DOHH2 (cell line): Measurements from ENCODE around the gene ABR.

Experiments
- H3F3A ChIP-seq: fragments of 200-600 bp; sonication (generic), shearing (Covaris generic); 2 replicates; pipeline ENCODE4 v1.6.0; 2016; ENCODE audit warnings: antibody characterized with exemption, mild to moderate bottlenecking; ENCODE audit not compliant: control insufficient read depth, insufficient read depth
- H3K27ac ChIP-seq: fragments of 200-600 bp; sonication (generic); 2 replicates; pipeline ENCODE4 v1.5.1; 2014; ENCODE audit warnings: low read depth, mild to moderate bottlenecking, low read length, moderate library complexity
- H3K27me3 ChIP-seq: fragments of 200-600 bp; sonication (generic); 2 replicates; pipeline ENCODE4 v1.6.1; 2014; ENCODE audit warnings: mild to moderate bottlenecking, low read length, mixed read lengths; ENCODE audit not compliant: control insufficient read depth
- H3K36me3 ChIP-seq: fragments of 200-600 bp; sonication (generic); 2 replicates; pipeline ENCODE4 v1.6.1; 2014; ENCODE audit warnings: mild to moderate bottlenecking, low read length, moderate library complexity, mixed read lengths; ENCODE audit not compliant: control insufficient read depth
- H3K4me1 ChIP-seq: fragments of 200-600 bp; sonication (generic); 2 replicates; pipeline ENCODE4 v1.6.1; 2014; ENCODE audit warnings: mild to moderate bottlenecking, low read length, mixed read lengths; ENCODE audit not compliant: control insufficient read depth
- H3K4me2 ChIP-seq: fragments of 200-600 bp; sonication (generic); 2 replicates; pipeline ENCODE4 v1.6.0; 2014; ENCODE audit warnings: mild to moderate bottlenecking, low read length, moderate library complexity
- H3K4me3 ChIP-seq: fragments of 200-600 bp; sonication (generic); 2 replicates; pipeline ENCODE4 v1.5.1; 2014; ENCODE audit warnings: mild to moderate bottlenecking, low read length, mixed read lengths
- H3K79me2 ChIP-seq: fragments of 200-600 bp; sonication (generic); 2 replicates; pipeline ENCODE4 v1.6.1; 2014; ENCODE audit warnings: mild to moderate bottlenecking, low read length, mixed read lengths; ENCODE audit not compliant: control insufficient read depth
- H3K9me2 ChIP-seq: fragments of 200-600 bp; sonication (generic); replicated peaks from 2 replicates; pipeline ENCODE4 v1.6.1; 2014; ENCODE audit warnings: mild to moderate bottlenecking, low read length, mixed read lengths; ENCODE audit not compliant: control insufficient read depth
- H3K9me3 ChIP-seq: fragments of 200-600 bp; sonication (generic); 2 replicates; pipeline ENCODE4 v1.6.1; 2014; ENCODE audit warnings: antibody characterized with exemption, low read length, mixed read lengths; ENCODE audit not compliant: control insufficient read depth, insufficient read depth
- H4K20me1 ChIP-seq: fragments of 200-600 bp; sonication (generic); 2 replicates; pipeline ENCODE4 v1.6.0; 2014; ENCODE audit warnings: low read depth, mild to moderate bottlenecking, antibody characterized with exemption, low read length, moderate library complexity; ENCODE audit not compliant: control insufficient read depth, insufficient read depth
- CTCF ChIP-seq: fragments of 200-600 bp; sonication (generic); IDR thresholded peaks from one replicate; pipeline ENCODE4 v1.5.1; 2014; ENCODE audit warnings: antibody characterized with exemption, mild to moderate bottlenecking, low read depth, low read length; ENCODE audit not compliant: poor library complexity, severe bottlenecking
- EZH2phosphoT487 ChIP-seq: fragments of 200-600 bp; sonication (generic); IDR thresholded peaks from 2 replicates; pipeline ENCODE4 v1.6.1; 2017; ENCODE audit warnings: borderline replicate concordance, mild to moderate bottlenecking, antibody characterized with exemption, low read length, moderate library complexity, mixed read lengths

Gene ABR

GRCh38 chr17:1070411-1070810, 109.4 kb downstream of the ABR start:
- H3F3A ChIP-seq: no peaks in the 10 kb centered on the region
- H3K79me2 ChIP-seq: no peaks in the 10 kb centered on the region
- TF ChIP-seq CTCF: no peak
- TF ChIP-seq EZH2phosphoT487: no peak
- H3K4me2 ChIP-seq: no peak overlapping the region
- no peaks in the 10 kb centered on the region for H3K4me1 ChIP-seq
- H3K27me3 ChIP-seq: no peaks in the 10 kb centered on the region
- H3K9me2 ChIP-seq: no peaks in the 10 kb centered on the region
- peaks cover 74% of the 10 kb centered on the region for H3K36me3 ChIP-seq
- H3K4me3 ChIP-seq: no peak overlapping the region
- no peaks in the 10 kb centered on the region for H4K20me1 ChIP-seq
- H3K9me3 ChIP-seq: peaks cover 5% of the 10 kb centered on the region; the same call in 1 of the 2 replicates
- H3K27ac ChIP-seq: no peak overlapping the region

GRCh38 chr17:1069847-1070246, 109.9 kb downstream of the ABR start:
- no peaks in the 10 kb centered on the region for H3K27me3 ChIP-seq

GRCh38 chr17:1068356-1068755, 111.4 kb downstream of the ABR start:
- Histone ChIP-seq H3K4me1 (no peaks in the 10 kb centered on the region), H3K27me3 (no peaks in the 10 kb centered on the region), H3F3A (no peaks in the 10 kb centered on the region), H3K9me2 (no peaks in the 10 kb centered on the region), H3K4me2 (no peak overlapping the region), H3K9me3 (peaks cover 5% of the 10 kb centered on the region; the same call in 1 of the 2 replicates), H3K79me2 (no peaks in the 10 kb centered on the region), H3K27ac (no peak overlapping the region), H3K4me3 (no peak overlapping the region), H4K20me1 (no peaks in the 10 kb centered on the region), H3K36me3 (peaks cover 73% of the 10 kb centered on the region)
- TF ChIP-seq CTCF (no peak), EZH2phosphoT487 (no peak)

More at GRCh38 chr17:1069847-1070246, 109.9 kb downstream of the ABR start:
- H3K4me2 ChIP-seq: no peak overlapping the region
- H3K79me2 ChIP-seq: no peaks in the 10 kb centered on the region
- H3K4me1 ChIP-seq: no peaks in the 10 kb centered on the region
- no peak overlapping the region for H3K4me3 ChIP-seq
- peaks cover 72% of the 10 kb centered on the region for H3K36me3 ChIP-seq
- H3K9me3 ChIP-seq: peaks cover 5% of the 10 kb centered on the region; the same call in 1 of the 2 replicates
- H3K27ac ChIP-seq: no peak overlapping the region
- no peaks in the 10 kb centered on the region for H3F3A ChIP-seq
- no peaks in the 10 kb centered on the region for H4K20me1 ChIP-seq
- TF ChIP-seq EZH2phosphoT487: no peak
- TF ChIP-seq CTCF: no peak
- no peaks in the 10 kb centered on the region for H3K9me2 ChIP-seq
